Left lobe of liver (tissue), 2 donors: ENCODE results near the gene PLA2G3. TPM values are rescaled to one million over a fixed set of nuclear protein-coding genes. Genes with fewer than 3 reads are reported as not detected.

Source experiments
- ATAC-seq: fragments of 200-7000 bp; cut with Tn5 transposase; one replicate; pipeline ENCODE4 v1.9.1; 2020; ENCODE audit warnings: mild to moderate bottlenecking, moderate library complexity
- DNase-seq: peaks from one replicate; pipeline ENCODE4 v3.0.0-alpha.2; 2020; ENCODE audit warnings: low spot score
- total RNA-seq: library from RNA; stranded (reverse); gene quantifications from one replicate; pipeline ENCODE4 v1.2.1, GENCODE V29; 2021
- donor health status: DM: no; HTN: no; CAD: no; lungs with moderate emphysema.
- donor health status: DM: no; HTN: yes; CAD: no.

The PLA2G3 gene
- total RNA-seq, 1 donor from 2014 or later = not detected

GRCh38 chr22:31088233-31088986 lies 51.9 kb downstream of the PLA2G3 start:
- DNase-seq (peak; percentile 46), ATAC-seq (no peak)

DNA sequence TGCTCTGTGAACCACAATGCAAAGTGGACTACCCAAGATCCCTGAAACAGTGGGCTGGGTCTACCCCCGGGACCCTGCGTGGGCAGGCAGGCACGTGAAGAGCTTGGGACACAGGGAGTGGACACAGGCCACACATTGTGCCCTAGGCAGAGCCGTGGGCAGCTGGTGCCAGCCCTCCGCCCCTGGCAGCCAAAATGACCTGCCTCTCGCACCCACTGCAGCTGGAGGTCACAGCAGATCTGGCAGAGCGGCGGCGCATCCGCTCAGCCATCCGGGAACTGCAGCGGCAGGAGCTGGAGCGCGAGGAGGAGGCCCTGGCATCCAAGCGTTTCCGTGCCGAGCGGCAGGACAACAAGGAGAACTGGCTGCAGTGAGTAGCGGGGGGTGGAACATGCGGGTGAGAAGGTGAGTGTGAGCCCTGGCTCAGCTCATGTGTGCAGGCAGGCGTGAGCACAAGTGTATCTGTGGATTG lies 52.5 kb downstream of the PLA2G3 start:
- ATAC-seq (no peak), DNase-seq (no peak)

- peak; percentile 40 for DNase-seq
- ATAC-seq = no peak
Measured at GRCh38 chr22:31086703-31087330, 53.5 kb downstream of the PLA2G3 start.

- ATAC-seq (no peak), DNase-seq (no peak)
Measured at GRCh38 chr22:31085928-31086327, 54.4 kb downstream of the PLA2G3 start.

DNA sequence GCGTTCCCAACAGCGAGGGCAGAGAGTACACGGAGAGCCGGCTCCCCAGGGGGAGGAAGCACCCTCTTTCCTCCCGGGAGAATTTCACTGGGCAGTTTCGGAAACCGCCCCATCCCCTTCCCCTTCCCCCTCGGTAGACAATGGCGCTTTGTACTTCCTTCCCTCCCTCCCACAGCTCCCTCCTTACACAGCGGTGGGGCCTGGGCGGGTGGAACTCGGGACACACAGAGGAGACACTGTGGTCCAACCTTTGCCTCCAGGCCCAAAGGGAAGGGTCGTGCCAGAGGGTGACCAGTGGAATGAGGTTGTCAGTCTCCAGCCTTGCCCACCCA lies 54.8 kb downstream of the PLA2G3 start:
- DNase-seq = no peak
- no peak for ATAC-seq

DNA sequence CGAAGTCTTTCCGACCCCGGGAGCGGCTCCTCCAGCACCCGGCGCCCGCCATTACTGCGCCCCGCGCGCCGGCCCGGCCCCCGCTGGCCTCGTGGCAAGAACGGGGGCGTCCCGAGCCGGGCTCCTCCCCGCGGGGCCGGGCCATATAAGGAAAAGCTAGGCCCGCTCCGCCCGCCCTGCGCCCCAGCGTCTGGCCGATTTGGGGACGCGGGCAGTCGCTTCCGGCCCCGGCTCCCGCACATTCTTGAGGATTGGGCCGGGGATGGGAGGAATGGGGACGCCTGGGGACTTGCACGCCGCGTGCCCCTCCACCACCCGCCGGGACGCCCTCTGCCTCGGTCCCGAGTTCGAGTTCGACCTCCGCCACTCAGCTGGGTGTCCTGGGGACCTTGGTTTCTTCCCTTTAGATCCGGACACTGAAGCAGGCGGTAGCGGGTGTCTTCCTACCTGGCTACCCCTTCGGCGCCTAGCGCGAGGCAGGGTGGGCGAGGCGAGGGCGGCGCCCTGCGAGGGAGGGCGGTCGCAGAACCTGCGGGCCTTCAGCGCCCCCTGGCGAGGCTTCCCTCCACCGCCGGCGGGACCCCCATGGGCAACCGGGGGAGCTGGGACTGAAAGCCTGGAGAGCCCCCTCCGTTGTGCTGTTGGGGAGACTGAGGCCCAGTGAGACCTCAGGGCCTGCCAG lies 55.4 kb downstream of the PLA2G3 start:
- ATAC-seq (peak; percentile 78), DNase-seq (peak; percentile 85)

Other genes starting within 250 kb of the PLA2G3 start
- 11.9 TPM for gene MORC2, start 171.7 kb downstream of the PLA2G3 start, total RNA-seq
- 18.2 TPM for gene TUG1, start 171.2 kb downstream of the PLA2G3 start, total RNA-seq
- gene SMTN, start 59.2 kb downstream of the PLA2G3 start, total RNA-seq = 20.9 TPM
- gene SELENOM, start 32.9 kb downstream of the PLA2G3 start, total RNA-seq = 7.0 TPM
- gene INPP5J, start 17.5 kb downstream of the PLA2G3 start, total RNA-seq = 0.25 TPM
- 33.5 TPM for gene RNF185, start 19.7 kb upstream of the PLA2G3 start, total RNA-seq
- 7.3 TPM for gene LIMK2, start 71.8 kb upstream of the PLA2G3 start, total RNA-seq
- 3.2 TPM for gene PIK3IP1, start 152.0 kb upstream of the PLA2G3 start, total RNA-seq
- gene PATZ1, start 205.8 kb upstream of the PLA2G3 start, total RNA-seq = 21.2 TPM